H1 (cell line): ENCODE measurements around the gene SMAD7. TPM values are rescaled to one million over a fixed set of nuclear protein-coding genes. Genes with fewer than 3 reads are reported as not detected.

Source experiments
- CTCF ChIA-PET: fragments of 300-600 bp; sonication (Branson Sonifier 250); formaldehyde crosslinking; loops from one replicate; lab custom pipeline; 2021; ENCODE audit not compliant: partially characterized antibody; lab: Charles Lee
- POLR2A ChIA-PET: fragments of 300-600 bp; sonication (Branson Sonifier 250); formaldehyde crosslinking; loops from one replicate; lab custom pipeline; 2021; ENCODE audit warnings: inconsistent platforms; ENCODE audit not compliant: partially characterized antibody; lab: Charles Lee
- DNase-seq, 2 experiments: peaks; one replicate each; pipeline versions ENCODE4 v3.0.0 to v3.0.0-alpha.2; 2010 to 2022; ENCODE audit warnings: low spot score in 2 of 2, low read depth in 1 of 2, mixed read lengths in 1 of 2
- FAIRE-seq: peaks from 2 replicates; lab custom pipeline; 2011; peaks lifted over from hg19 to GRCh38; lab: Jason Lieb, UNC
- H2AFZ ChIP-seq: 2 replicates; pipeline ENCODE4 v1.8.1; 2012; ENCODE audit warnings: low read length, inconsistent platforms
- H2AK5ac ChIP-seq: 2 replicates; pipeline ENCODE4 v1.6.1; 2013; ENCODE audit warnings: low read depth, low read length
- H2BK120ac ChIP-seq: replicated peaks from 2 replicates; pipeline ENCODE3; 2013; ENCODE audit warnings: low read depth, low read length, inconsistent platforms
- H2BK12ac ChIP-seq: 2 replicates; pipeline ENCODE4 v1.6.1; 2013; ENCODE audit warnings: low read depth, low read length
- H2BK15ac ChIP-seq: 2 replicates; pipeline ENCODE4 v1.6.1; 2013; ENCODE audit warnings: low read length
- H2BK20ac ChIP-seq: 2 replicates; pipeline ENCODE4 v1.6.1; 2013; ENCODE audit warnings: low read length
- H2BK5ac ChIP-seq: 2 replicates; pipeline ENCODE4 v1.6.1; 2013; ENCODE audit warnings: low read depth, low read length
- H3K14ac ChIP-seq: 2 replicates; pipeline ENCODE4 v1.6.1; 2013; ENCODE audit warnings: inconsistent platforms; ENCODE audit not compliant: insufficient read length
- H3K18ac ChIP-seq: 2 replicates; pipeline ENCODE4 v1.6.1; 2013; ENCODE audit warnings: low read length; ENCODE audit errors: extremely low read depth
- H3K23ac ChIP-seq: 2 replicates; pipeline ENCODE4 v1.6.1; 2013; ENCODE audit warnings: inconsistent platforms; ENCODE audit not compliant: insufficient read length
- H3K23me2 ChIP-seq: 2 replicates; pipeline ENCODE4 v1.6.1; 2013; ENCODE audit warnings: low read depth, low read length
- H3K27ac ChIP-seq: 2 replicates; pipeline ENCODE4 v1.6.1; 2011; ENCODE audit warnings: low read depth, low read length, inconsistent platforms
- H3K27me3 ChIP-seq, 4 experiments: replicated peaks in 1 of 4; 1 replicate in 1 of 4; 2 replicates in 3 of 4; pipeline versions ENCODE4 v1.6.1 to v1.8.1; 2011 to 2013; ENCODE audit warnings: low read length in 3 of 4, mild to moderate bottlenecking in 3 of 4, inconsistent platforms in 2 of 4, mixed read lengths in 2 of 4, moderate library complexity in 1 of 4; ENCODE audit not compliant: control insufficient read depth in 3 of 4, insufficient read depth in 3 of 4; ENCODE audit errors: extremely low read depth in 1 of 4
- H3K36me3 ChIP-seq, 4 experiments: 2 replicates each; pipeline versions ENCODE4 v1.6.1 to v1.8.1; 2011 to 2013; ENCODE audit warnings: mild to moderate bottlenecking in 4 of 4, low read length in 3 of 4, moderate library complexity in 2 of 4, control low read depth in 1 of 4, inconsistent platforms in 1 of 4; ENCODE audit not compliant: insufficient read depth in 4 of 4, control insufficient read depth in 2 of 4
- H3K4ac ChIP-seq: replicated peaks from 2 replicates; pipeline ENCODE3; 2013; ENCODE audit warnings: low read length, low read depth, mixed read lengths, inconsistent platforms; ENCODE audit not compliant: insufficient read length
- H3K4me1 ChIP-seq, 4 experiments: replicated peaks in 1 of 4; 1 replicate in 1 of 4; 2 replicates in 3 of 4; pipeline versions ENCODE4 v1.6.1 to v1.8.1; 2011 to 2013; ENCODE audit warnings: low read length in 3 of 4, inconsistent platforms in 2 of 4, mixed read lengths in 1 of 4; ENCODE audit not compliant: insufficient read depth in 4 of 4, control insufficient read depth in 3 of 4
- H3K4me2 ChIP-seq, 2 experiments: 2 replicates each; pipeline versions ENCODE4 v1.6.1 to v1.8.1; 2011 to 2013; ENCODE audit warnings: low read depth in 2 of 2, low read length in 2 of 2, control low read depth in 1 of 2, inconsistent platforms in 1 of 2, mild to moderate bottlenecking in 1 of 2; ENCODE audit not compliant: insufficient read depth in 1 of 2
- H3K4me3 ChIP-seq, 4 experiments: fragments of 200-600, 300-600 bp in 1 of 4; sonication (generic), shearing (Covaris generic), sonication (Bioruptor Twin) in 1 of 4; 2 replicates each; pipeline versions ENCODE4 v1.5.1 to v1.8.1; 2011 to 2016; ENCODE audit warnings: low read length in 4 of 4, low read depth in 3 of 4, control low read depth in 2 of 4, inconsistent platforms in 2 of 4, mild to moderate bottlenecking in 2 of 4, mixed read lengths in 1 of 4, moderate library complexity in 1 of 4; ENCODE audit not compliant: insufficient read depth in 2 of 4; ENCODE audit errors: extremely low read depth in 1 of 4
- H3K56ac ChIP-seq: replicated peaks from 2 replicates; pipeline ENCODE3; 2013; ENCODE audit warnings: low read depth, mild to moderate bottlenecking, mixed read lengths, low read length, inconsistent platforms; ENCODE audit not compliant: insufficient read length
- H3K79me1 ChIP-seq: 2 replicates; pipeline ENCODE4 v1.6.1; 2013; ENCODE audit warnings: low read depth, low read length, control low read depth
- H3K79me2 ChIP-seq, 2 experiments: 2 replicates each; pipeline versions ENCODE4 v1.6.1 to v1.8.1; 2012 to 2013; ENCODE audit warnings: low read length in 2 of 2, mild to moderate bottlenecking in 2 of 2, inconsistent platforms in 1 of 2; ENCODE audit not compliant: insufficient read depth in 2 of 2, control insufficient read depth in 1 of 2
- H3K9ac ChIP-seq, 4 experiments: replicated peaks in 1 of 4; 1 replicate in 1 of 4; 2 replicates in 3 of 4; pipeline versions ENCODE4 v1.6.1 to v1.8.1; 2011 to 2013; ENCODE audit warnings: low read depth in 3 of 4, low read length in 3 of 4, control low read depth in 2 of 4, mild to moderate bottlenecking in 2 of 4, moderate library complexity in 2 of 4, inconsistent platforms in 1 of 4; ENCODE audit errors: extremely low read depth in 1 of 4
- H3K9me3 ChIP-seq, 2 experiments: 2 replicates each; pipeline versions ENCODE4 v1.6.1 to v1.8.1; 2012 to 2013; ENCODE audit warnings: mild to moderate bottlenecking in 2 of 2, moderate library complexity in 2 of 2, control low read depth in 1 of 2, inconsistent platforms in 1 of 2, low read depth in 1 of 2, low read length in 1 of 2, mixed read lengths in 1 of 2; ENCODE audit not compliant: insufficient read depth in 2 of 2
- H4K20me1 ChIP-seq, 2 experiments: replicated peaks in 1 of 2; 2 replicates each; pipeline versions ENCODE3 to v1.8.1; 2011 to 2013; ENCODE audit warnings: inconsistent platforms in 2 of 2, low read length in 2 of 2, mild to moderate bottlenecking in 1 of 2; ENCODE audit not compliant: insufficient read depth in 2 of 2, control insufficient read depth in 1 of 2
- H4K5ac ChIP-seq: 2 replicates; pipeline ENCODE4 v1.6.1; 2013; ENCODE audit warnings: low read length, low read depth, mixed read lengths, inconsistent platforms; ENCODE audit not compliant: insufficient read length
- H4K8ac ChIP-seq: 2 replicates; pipeline ENCODE4 v1.8.0; 2013; ENCODE audit warnings: mild to moderate bottlenecking, moderate library complexity, low read length, inconsistent platforms; ENCODE audit not compliant: insufficient read depth; ENCODE audit errors: extremely low read depth
- H4K91ac ChIP-seq: replicated peaks from 2 replicates; pipeline ENCODE3; 2013; ENCODE audit warnings: low read length, mixed read lengths, inconsistent platforms; ENCODE audit not compliant: insufficient read length
- BRCA1 ChIP-seq: IDR thresholded peaks from 2 replicates; pipeline ENCODE4 v1.6.1; 2012; ENCODE audit warnings: low read depth, low read length, improper control_type of control experiment
- CTBP2 ChIP-seq: IDR thresholded peaks from 2 replicates; pipeline ENCODE4 v1.7.0; 2011; ENCODE audit warnings: borderline replicate concordance, mild to moderate bottlenecking, moderate library complexity, mixed read lengths, low read length; ENCODE audit not compliant: insufficient read depth, insufficient read length
- MAFK ChIP-seq: IDR thresholded peaks from 2 replicates; pipeline ENCODE4 v1.6.1; 2012; ENCODE audit warnings: low read depth, mild to moderate bottlenecking, improper control_type of control experiment, low read length
- RBBP5 ChIP-seq: IDR thresholded peaks from 2 replicates; pipeline ENCODE4 v1.7.1; 2012; ENCODE audit warnings: low read depth, mild to moderate bottlenecking, inconsistent platforms, low read length, moderate library complexity, borderline replicate concordance
- USF2 ChIP-seq: IDR thresholded peaks from 2 replicates; pipeline ENCODE4 v1.6.1; 2011; ENCODE audit warnings: low read length, improper control_type of control experiment
- WGBS, 2 experiments: shearing (Covaris generic) in 1 of 2; methylation state at CpG; one replicate each; pipeline versions ENCODE4 v1.1.6 to v1.1.7; 2013 to 2015; ENCODE audit warnings: low lambda C conversion rate in 2 of 2, mixed read lengths in 2 of 2, inconsistent platforms in 1 of 2, low coverage in 1 of 2, missing lambda C conversion rate in 1 of 2; ENCODE audit not compliant: insufficient replicate concordance in 2 of 2, insufficient coverage in 1 of 2, insufficient read length in 1 of 2; ENCODE audit errors: extremely low coverage in 1 of 2, missing lambda C conversion rate in 1 of 2; 5-methylcytosine and 5-hydroxymethylcytosine counted together
- polyA plus RNA-seq, 7 experiments: library from polyadenylated mRNA; depleted of rRNA in 3 of 7; stranded (reverse) in 5 of 7; unstranded in 2 of 7; fragments of >200 nt in 5 of 7; fragments of 200-250 nt in 2 of 7; gene quantifications; 1 replicate in 5 of 7; 2 replicates in 1 of 7; 4 replicates in 1 of 7; pipeline versions ENCODE4 v1.2.1 to v1.2.3, GENCODE V29; 2011 to 2013; ENCODE audit warnings: missing spikeins in 2 of 7, mixed read lengths in 2 of 7
- total RNA-seq: library from RNA; stranded (reverse); fragmentation: NEBNext Ultra II Directional; extraction: Animal tissue kit (Norgen Biotek cat#: 25700); gene quantifications from 2 replicates; pipeline ENCODE4 v1.2.1, GENCODE V29; 2021
- TF ChIP-seq, protein P1 (sequence below): IDR thresholded peaks from 2 replicates; pipeline ENCODE4 v1.6.1; 2012; ENCODE audit warnings: low read length, inconsistent platforms

The SMAD7 gene
- total and polyA plus RNA-seq, 2 of the 8 experiments (the other 6 are each of a cell fraction or from before 2014, with no cell fraction given) = 6.5 to 15.5 TPM

GRCh38 chr18:48926420-48926857 lies 24.3 kb downstream of the SMAD7 start:
- no peak for FAIRE-seq
- CTCF ChIA-PET = interaction anchor here (1.2 to 1.5 kb wide), 3 partner anchors 29 to 253 kb away, joined by 3 to 4 read pairs (median 3); no protein-coding TSS in a partner anchor
- WGBS, 2 experiments = 93% methylated on average over 13 of the region's 14 CpGs; no CpG with 5 or more reads in 1 of the 2 experiments

More at GRCh38 chr18:48926420-48926857, 24.3 kb downstream of the SMAD7 start:
- no peak overlapping the region for H3K14ac ChIP-seq
- no peak overlapping the region for H3K4ac ChIP-seq
- no peaks in the 10 kb centered on the region for H3K9me3 ChIP-seq
- no peaks in the 10 kb centered on the region; a peak in 1 of 7 replicates for H3K27me3 ChIP-seq
- POLR2A ChIA-PET = interaction anchor here (1.4 kb wide), 1 partner anchor 18 kb away, joined by 3 read pairs; no protein-coding TSS in a partner anchor
- no peaks in the 10 kb centered on the region for H3K23me2 ChIP-seq
- no peak for DNase-seq
- no peak overlapping the region for H2BK12ac ChIP-seq
- H3K79me2 ChIP-seq = peaks cover 0 to 62% of the 10 kb centered on the region in 2 experiments; a peak in 3 of 4 replicates
- H4K20me1 ChIP-seq = peaks cover 0 to 6% of the 10 kb centered on the region in 2 experiments
- no peak overlapping the region for H4K5ac ChIP-seq
- no peak overlapping the region for H3K23ac ChIP-seq
- no peaks in the 10 kb centered on the region for H3K36me3 ChIP-seq
- no peak overlapping the region for H3K9ac ChIP-seq
- no peak overlapping the region; the same call in 1 of the 2 replicates for H2BK15ac ChIP-seq
- H3K4me3 ChIP-seq = no peak overlapping the region
- no peak overlapping the region for H2AFZ ChIP-seq
- H2BK5ac ChIP-seq = no peak overlapping the region
- peak overlapping the region; percentile 13; the same call in 1 of the 2 replicates for H3K18ac ChIP-seq
- H4K8ac ChIP-seq = peak overlapping the region; percentile 40; the same call in 1 of the 2 replicates
- no peak overlapping the region for H3K4me2 ChIP-seq
- no peak overlapping the region for H3K56ac ChIP-seq
- no peak overlapping the region for H2BK20ac ChIP-seq
- no peak overlapping the region for H4K91ac ChIP-seq
- H3K27ac ChIP-seq = no peak overlapping the region
- H2BK120ac ChIP-seq = no peak overlapping the region
- peak overlapping the region; percentile 88; the same call in 1 of the 2 replicates for H2AK5ac ChIP-seq
- TF ChIP-seq MAFK (no peak), RBBP5 (no peak), CTBP2 (no peak), BRCA1 (no peak), USF2 (no peak)
- TF ChIP-seq, protein P1, sequence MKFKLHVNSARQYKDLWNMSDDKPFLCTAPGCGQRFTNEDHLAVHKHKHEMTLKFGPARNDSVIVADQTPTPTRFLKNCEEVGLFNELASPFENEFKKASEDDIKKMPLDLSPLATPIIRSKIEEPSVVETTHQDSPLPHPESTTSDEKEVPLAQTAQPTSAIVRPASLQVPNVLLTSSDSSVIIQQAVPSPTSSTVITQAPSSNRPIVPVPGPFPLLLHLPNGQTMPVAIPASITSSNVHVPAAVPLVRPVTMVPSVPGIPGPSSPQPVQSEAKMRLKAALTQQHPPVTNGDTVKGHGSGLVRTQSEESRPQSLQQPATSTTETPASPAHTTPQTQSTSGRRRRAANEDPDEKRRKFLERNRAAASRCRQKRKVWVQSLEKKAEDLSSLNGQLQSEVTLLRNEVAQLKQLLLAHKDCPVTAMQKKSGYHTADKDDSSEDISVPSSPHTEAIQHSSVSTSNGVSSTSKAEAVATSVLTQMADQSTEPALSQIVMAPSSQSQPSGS = no peak
- H3K4me1 ChIP-seq = peaks cover 15 to 50% (median 35%) of the 10 kb centered on the region in 4 experiments
- H3K79me1 ChIP-seq = peaks cover 22% of the 10 kb centered on the region
